GM12878 (cell line): ENCODE results near the gene PDE3B. TPM values are rescaled to one million over a fixed set of nuclear protein-coding genes. Genes with fewer than 3 reads are reported as not detected.

Experiments
- ATAC-seq: fragments of 200-7000 bp; cut with Tn5 transposase; 3 replicates; pipeline ENCODE4 v1.9.1; 2020; ENCODE audit warnings: mild to moderate bottlenecking, moderate library complexity
- BruUV-seq: library from RNA; stranded (reverse); fragments of 400-500 nt; replicated peaks from 2 replicates; lab custom pipeline; 2021; lab: Mats Ljungman, UMichigan
- CTCF ChIA-PET: fragments of 300-600 bp; sonication (Branson Sonifier 250); formaldehyde crosslinking; extraction: SDS; loops from one replicate; lab custom pipeline; 2021; ENCODE audit warnings: inconsistent platforms; lab: Yijun Ruan, JAX
- POLR2A ChIA-PET: fragments of 350-600 bp; formaldehyde crosslinking; extraction: SDS; loops from one replicate; lab custom pipeline; 2021; ENCODE audit warnings: inconsistent platforms; lab: Charles Lee
- RAD21 ChIA-PET: fragments of 300-600 bp; sonication (Branson Sonifier 250); formaldehyde crosslinking; loops from one replicate; lab custom pipeline; 2023; ENCODE audit warnings: antibody characterized with exemption; ENCODE audit not compliant: unreplicated experiment; lab: Charles Lee
- SMC1A ChIA-PET: fragments of 300-600 bp; sonication (Branson Sonifier 250); formaldehyde crosslinking; loops from one replicate; lab custom pipeline; 2023; ENCODE audit not compliant: unreplicated experiment, uncharacterized antibody; lab: Charles Lee
- DNase-seq: peaks from one replicate; pipeline ENCODE4 v3.0.0-alpha.2; 2011; ENCODE audit warnings: low read depth, low spot score
- FAIRE-seq: peaks from 3 replicates; lab custom pipeline; 2011; peaks lifted over from hg19 to GRCh38; lab: Jason Lieb, UNC
- H2AFZ ChIP-seq: 2 replicates; pipeline ENCODE4 v1.6.0; 2011; ENCODE audit warnings: low read depth, low read length, control low read depth; ENCODE audit not compliant: control insufficient read depth
- H3K27ac ChIP-seq: 2 replicates; pipeline ENCODE4 v1.5.1; 2011; ENCODE audit warnings: control low read depth; ENCODE audit not compliant: control insufficient read depth, insufficient read depth
- H3K27me3 ChIP-seq, 2 experiments: replicated peaks in 1 of 2; 2 replicates each; pipeline versions ENCODE4 v1.6.0 to v1.6.1; 2011; ENCODE audit warnings: low read length in 1 of 2; ENCODE audit not compliant: control insufficient read depth in 2 of 2, insufficient read depth in 2 of 2
- H3K36me3 ChIP-seq, 2 experiments: 2 replicates each; pipeline ENCODE4 v1.5.1; 2011; ENCODE audit warnings: low read length in 1 of 2; ENCODE audit not compliant: control insufficient read depth in 2 of 2, insufficient read depth in 2 of 2
- H3K4me1 ChIP-seq: 2 replicates; pipeline ENCODE4 v1.6.1; 2011; ENCODE audit warnings: mild to moderate bottlenecking, low read length, moderate library complexity, mixed read lengths; ENCODE audit not compliant: control insufficient read depth, insufficient read depth
- H3K4me2 ChIP-seq: 2 replicates; pipeline ENCODE4 v1.6.0; 2011; ENCODE audit warnings: control low read depth; ENCODE audit not compliant: control insufficient read depth, insufficient read depth
- H3K4me3 ChIP-seq: fragments of 200-600 bp; sonication (generic); 2 replicates; pipeline ENCODE4 v1.5.1; 2016
- H3K79me2 ChIP-seq: 2 replicates; pipeline ENCODE4 v1.6.0; 2011; ENCODE audit warnings: low read length; ENCODE audit not compliant: control insufficient read depth, insufficient read depth
- H3K9ac ChIP-seq: 2 replicates; pipeline ENCODE4 v1.8.0; 2011; ENCODE audit warnings: low read length, control low read depth, mixed read lengths; ENCODE audit not compliant: control insufficient read depth, insufficient read depth
- H3K9me3 ChIP-seq: replicated peaks from 3 replicates; pipeline ENCODE4 v1.5.1; 2011; ENCODE audit warnings: mild to moderate bottlenecking, low read length; ENCODE audit not compliant: control insufficient read depth, insufficient read depth
- H4K20me1 ChIP-seq: 2 replicates; pipeline ENCODE4 v1.6.0; 2011; ENCODE audit not compliant: control insufficient read depth, insufficient read depth
- EED ChIP-seq: sonication (generic); IDR thresholded peaks from 2 replicates; pipeline ENCODE4 v1.6.1; 2016; ENCODE audit warnings: antibody characterized with exemption, low read depth
- KAT2A ChIP-seq: conservative IDR thresholded peaks from 2 replicates; pipeline ENCODE4 v1.6.1; 2011; ENCODE audit warnings: low read depth, low read length; ENCODE audit not compliant: control insufficient read depth
- MYB ChIP-seq: fragments of 150-350 bp; IDR thresholded peaks from 2 replicates; pipeline ENCODE4 v1.6.1; 2014; ENCODE audit warnings: mild to moderate bottlenecking, low read depth, low read length, borderline replicate concordance
- RAD21 ChIP-seq: IDR thresholded peaks from 2 replicates; pipeline ENCODE4 v1.6.1; 2011; ENCODE audit warnings: mild to moderate bottlenecking, low read depth, low read length, moderate library complexity; ENCODE audit not compliant: insufficient read depth
- ZNF384 ChIP-seq: IDR thresholded peaks from 2 replicates; pipeline ENCODE4 v1.6.1; 2012; ENCODE audit warnings: low read depth, mild to moderate bottlenecking, low read length, improper control_type of control experiment, borderline replicate concordance
- WGBS: methylation state at CpG from one replicate; pipeline ENCODE4 v1.1.6; 2016; ENCODE audit warnings: low lambda C conversion rate; ENCODE audit not compliant: insufficient replicate concordance, insufficient coverage; ENCODE audit errors: missing lambda C conversion rate; 5-methylcytosine and 5-hydroxymethylcytosine counted together
- in situ Hi-C: fragments of 300-500 bp; cut with MboI; formaldehyde crosslinking; loops from 9 replicates; pipeline ENCODE4 v1.14.3; 2018; ENCODE audit warnings: mixed read lengths
- intact Hi-C: fragments of 100-400 bp; cut with micrococcal nuclease; formaldehyde crosslinking; loops from one replicate; pipeline ENCODE4 v1.14.2; 2022; ENCODE audit not compliant: unreplicated experiment
- polyA plus RNA-seq, 11 experiments: library from polyadenylated mRNA; depleted of rRNA in 4 of 11; unstranded in 6 of 11; stranded (reverse) in 5 of 11; fragments of >200 nt; fragmentation: Nextera tagmentation in 4 of 11; fragmentation: Illumina TruSeq in 1 of 11; extraction: Ambion mirVana in 4 of 11; extraction: Trizol in 1 of 11; gene quantifications; 1 replicate in 1 of 11; 2 replicates in 10 of 11; pipeline versions ENCODE4 v1.2.1 to v1.2.3, GENCODE V29; 2011 to 2016; ENCODE audit warnings: inconsistent platforms in 2 of 11, missing spikeins in 2 of 11, low read depth in 1 of 11
- total RNA-seq, 4 experiments: library from RNA; depleted of rRNA in 3 of 4; stranded (reverse); fragments of >200 nt in 3 of 4; fragmentation: Illumina TruSeq in 1 of 4; extraction: Trizol in 1 of 4; gene quantifications; 2 replicates each; pipeline versions ENCODE4 v1.2.1 to v1.2.3, GENCODE V29; 2013 to 2021
- TF ChIP-seq, protein P1 (sequence below): IDR thresholded peaks from 2 replicates; pipeline ENCODE4 v1.6.1; 2012; ENCODE audit warnings: low read length, inconsistent platforms
- TF ChIP-seq, protein P2 (sequence below): fragments of 450-650 bp; IDR thresholded peaks from 2 replicates; pipeline ENCODE4 v1.6.1; 2016; ENCODE audit warnings: mild to moderate bottlenecking

PDE3B gene
- total and polyA plus RNA-seq, 10 of the 15 experiments (the other 5 are each of a cell fraction or from before 2014, with no cell fraction given), result 0.04 to 3.1 (median 1.9) TPM

DNA sequence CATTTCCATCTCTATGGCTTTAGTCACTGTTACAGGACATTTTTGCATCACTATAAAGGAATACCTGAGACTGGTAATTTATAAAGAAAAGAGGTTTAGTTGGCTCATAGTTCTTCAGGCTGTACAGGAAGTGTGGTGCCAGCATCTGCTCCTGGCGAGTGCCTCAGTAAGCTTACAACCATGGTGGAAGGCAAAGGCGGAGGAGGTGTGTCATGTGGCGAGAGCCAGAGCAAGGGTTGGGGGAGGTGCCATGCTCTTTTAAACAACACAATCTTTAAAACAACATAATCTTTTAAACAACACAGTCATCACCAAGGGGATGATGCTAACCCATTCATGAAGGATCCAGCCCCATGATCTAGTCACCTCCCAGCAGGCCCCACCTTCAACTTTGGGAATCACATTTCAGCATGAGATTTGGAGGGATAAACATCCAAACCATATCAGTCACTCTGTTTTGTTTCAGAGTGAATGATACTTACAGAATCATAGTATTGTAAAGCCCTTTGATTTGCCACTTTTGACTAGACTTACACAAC is 103.3 kb downstream of the PDE3B start:
- no peak for FAIRE-seq
- 86% methylated on average over 3 of the region's 3 CpGs for WGBS

More for the DNA sequence above, 103.3 kb downstream of the PDE3B start:
- Histone ChIP-seq H4K20me1 (no peaks in the 10 kb centered on the region), H3K9ac (no peak overlapping the region), H3K27ac (no peak overlapping the region), H3K36me3 (no peaks in the 10 kb centered on the region), H3K4me2 (no peak overlapping the region), H3K9me3 (no peaks in the 10 kb centered on the region), H3K4me1 (no peaks in the 10 kb centered on the region), H2AFZ (no peak overlapping the region), H3K4me3 (no peak overlapping the region), H3K79me2 (no peaks in the 10 kb centered on the region), H3K27me3 (no peaks in the 10 kb centered on the region)
- TF ChIP-seq, protein P1, sequence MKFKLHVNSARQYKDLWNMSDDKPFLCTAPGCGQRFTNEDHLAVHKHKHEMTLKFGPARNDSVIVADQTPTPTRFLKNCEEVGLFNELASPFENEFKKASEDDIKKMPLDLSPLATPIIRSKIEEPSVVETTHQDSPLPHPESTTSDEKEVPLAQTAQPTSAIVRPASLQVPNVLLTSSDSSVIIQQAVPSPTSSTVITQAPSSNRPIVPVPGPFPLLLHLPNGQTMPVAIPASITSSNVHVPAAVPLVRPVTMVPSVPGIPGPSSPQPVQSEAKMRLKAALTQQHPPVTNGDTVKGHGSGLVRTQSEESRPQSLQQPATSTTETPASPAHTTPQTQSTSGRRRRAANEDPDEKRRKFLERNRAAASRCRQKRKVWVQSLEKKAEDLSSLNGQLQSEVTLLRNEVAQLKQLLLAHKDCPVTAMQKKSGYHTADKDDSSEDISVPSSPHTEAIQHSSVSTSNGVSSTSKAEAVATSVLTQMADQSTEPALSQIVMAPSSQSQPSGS, result no peak
- TF ChIP-seq, protein P2, sequence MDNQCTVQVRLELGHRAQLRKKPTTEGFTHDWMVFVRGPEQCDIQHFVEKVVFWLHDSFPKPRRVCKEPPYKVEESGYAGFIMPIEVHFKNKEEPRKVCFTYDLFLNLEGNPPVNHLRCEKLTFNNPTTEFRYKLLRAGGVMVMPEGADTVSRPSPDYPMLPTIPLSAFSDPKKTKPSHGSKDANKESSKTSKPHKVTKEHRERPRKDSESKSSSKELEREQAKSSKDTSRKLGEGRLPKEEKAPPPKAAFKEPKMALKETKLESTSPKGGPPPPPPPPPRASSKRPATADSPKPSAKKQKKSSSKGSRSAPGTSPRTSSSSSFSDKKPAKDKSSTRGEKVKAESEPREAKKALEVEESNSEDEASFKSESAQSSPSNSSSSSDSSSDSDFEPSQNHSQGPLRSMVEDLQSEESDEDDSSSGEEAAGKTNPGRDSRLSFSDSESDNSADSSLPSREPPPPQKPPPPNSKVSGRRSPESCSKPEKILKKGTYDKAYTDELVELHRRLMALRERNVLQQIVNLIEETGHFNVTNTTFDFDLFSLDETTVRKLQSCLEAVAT, result no peak
- TF ChIP-seq MYB (no peak), KAT2A (no peak), EED (no peak), ZNF384 (no peak), RAD21 (no peak)
- ChIA-PET RAD21 (no interaction called here), CTCF (no interaction called here), POLR2A (no interaction called here), SMC1A (no interaction called here)
- no TSS peak for BruUV-seq
- ATAC-seq, result no peak
- no peak for DNase-seq
- in situ Hi-C loops, result no loop called here
- intact Hi-C loops, result no loop called here
